Cardiac muscle cell (in vitro differentiated cells and primary cell): ENCODE measurements around the gene RAD9A. TPM values are rescaled to one million over a fixed set of nuclear protein-coding genes. Genes with fewer than 3 reads are reported as not detected.

Source experiments
- DNase-seq, 2 donors: peaks; one replicate each; pipeline versions ENCODE4 v3.0.0 to v3.0.0-alpha.2; 2010 to 2017; ENCODE audit warnings: low read depth in 1 of 2, low spot score in 1 of 2
- H3K27ac ChIP-seq: fragments of 200-600 bp; sonication (generic); 2 replicates; pipeline ENCODE4 v1.5.1; 2016
- H3K27me3 ChIP-seq: fragments of 200-600 bp; sonication (generic); 2 replicates; pipeline ENCODE4 v1.6.0; 2016; ENCODE audit warnings: control low read depth
- H3K36me3 ChIP-seq: fragments of 200-600 bp; sonication (generic); 2 replicates; pipeline ENCODE4 v1.5.1; 2016; ENCODE audit warnings: control low read depth
- H3K4me1 ChIP-seq: fragments of 200-600 bp; sonication (generic); 2 replicates; pipeline ENCODE4 v1.8.1; 2017; ENCODE audit warnings: low read depth, mild to moderate bottlenecking, mixed run types
- H3K4me3 ChIP-seq: fragments of 200-600 bp; sonication (generic); 2 replicates; pipeline ENCODE4 v1.5.1; 2016; ENCODE audit warnings: mild to moderate bottlenecking
- H3K9me3 ChIP-seq: fragments of 200-600 bp; sonication (generic); 2 replicates; pipeline ENCODE4 v1.5.1; 2017; ENCODE audit warnings: low read depth, mild to moderate bottlenecking, control low read depth
- polyA plus RNA-seq: library from polyadenylated mRNA; unstranded; fragments of >200 nt; fragmentation: Nextera tagmentation; extraction: Ambion mirVana; gene quantifications from 2 replicates; pipeline ENCODE4 v1.2.1, GENCODE V29; 2016
- total RNA-seq: library from RNA; depleted of rRNA; stranded (reverse); fragments of >200 nt; gene quantifications from 2 replicates; pipeline ENCODE4 v1.2.3, GENCODE V29; 2016
- TF ChIP-seq, protein P1 (sequence below): IDR thresholded peaks from 2 replicates; pipeline ENCODE4 v1.5.1; 2012; ENCODE audit warnings: low read depth, mild to moderate bottlenecking, low read length

Gene RAD9A
- total and polyA plus RNA-seq, 2 experiments from 2014 or later = 22.2 to 27.5 TPM

DNA sequence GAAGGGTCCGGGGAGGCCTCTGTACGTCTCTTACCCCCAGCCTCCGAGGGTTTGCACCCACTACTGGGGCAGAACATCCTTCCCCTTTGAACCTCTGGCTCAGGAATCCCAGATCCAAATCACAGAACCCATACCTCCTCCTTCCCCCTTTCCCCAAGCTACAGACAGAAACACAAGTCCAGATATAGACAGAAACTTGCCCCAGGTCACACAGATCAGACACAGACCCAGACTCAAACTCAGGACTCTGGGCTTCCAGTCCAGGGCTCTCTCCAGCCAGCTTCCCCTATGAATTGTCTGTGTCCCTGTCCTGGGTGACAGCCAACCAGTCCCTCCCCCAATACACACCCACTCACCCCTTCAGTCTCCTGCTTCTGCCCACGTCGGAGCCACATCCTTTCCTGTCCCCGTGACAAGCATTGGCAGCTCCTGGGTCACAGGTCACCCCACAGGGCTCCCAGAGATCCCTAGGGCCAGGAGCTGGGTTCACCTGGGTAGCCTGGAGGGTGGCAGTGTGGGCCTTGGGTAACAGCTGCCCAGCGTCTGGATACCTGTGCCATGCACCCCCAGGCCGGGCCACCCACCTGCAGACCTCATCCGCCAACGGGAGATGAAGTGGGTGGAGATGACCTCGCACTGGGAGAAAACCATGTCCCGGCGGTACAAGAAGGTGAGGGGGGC is 12.9 kb downstream of the RAD9A start:
- no peak overlapping the region for H3K27ac ChIP-seq
- no peaks in the 10 kb centered on the region for H3K9me3 ChIP-seq
- no peaks in the 10 kb centered on the region for H3K36me3 ChIP-seq
- TF ChIP-seq, protein P1, sequence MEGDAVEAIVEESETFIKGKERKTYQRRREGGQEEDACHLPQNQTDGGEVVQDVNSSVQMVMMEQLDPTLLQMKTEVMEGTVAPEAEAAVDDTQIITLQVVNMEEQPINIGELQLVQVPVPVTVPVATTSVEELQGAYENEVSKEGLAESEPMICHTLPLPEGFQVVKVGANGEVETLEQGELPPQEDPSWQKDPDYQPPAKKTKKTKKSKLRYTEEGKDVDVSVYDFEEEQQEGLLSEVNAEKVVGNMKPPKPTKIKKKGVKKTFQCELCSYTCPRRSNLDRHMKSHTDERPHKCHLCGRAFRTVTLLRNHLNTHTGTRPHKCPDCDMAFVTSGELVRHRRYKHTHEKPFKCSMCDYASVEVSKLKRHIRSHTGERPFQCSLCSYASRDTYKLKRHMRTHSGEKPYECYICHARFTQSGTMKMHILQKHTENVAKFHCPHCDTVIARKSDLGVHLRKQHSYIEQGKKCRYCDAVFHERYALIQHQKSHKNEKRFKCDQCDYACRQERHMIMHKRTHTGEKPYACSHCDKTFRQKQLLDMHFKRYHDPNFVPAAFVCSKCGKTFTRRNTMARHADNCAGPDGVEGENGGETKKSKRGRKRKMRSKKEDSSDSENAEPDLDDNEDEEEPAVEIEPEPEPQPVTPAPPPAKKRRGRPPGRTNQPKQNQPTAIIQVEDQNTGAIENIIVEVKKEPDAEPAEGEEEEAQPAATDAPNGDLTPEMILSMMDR = no peak
- DNase-seq = no peak
- H3K27me3 ChIP-seq = no peaks in the 10 kb centered on the region
- H3K4me3 ChIP-seq = no peak overlapping the region
- H3K4me1 ChIP-seq = peaks cover 10% of the 10 kb centered on the region

- no peaks in the 10 kb centered on the region for H3K27me3 ChIP-seq
- no peaks in the 10 kb centered on the region for H3K36me3 ChIP-seq
- no peaks in the 10 kb centered on the region for H3K9me3 ChIP-seq
- no peak overlapping the region for H3K4me3 ChIP-seq
- TF ChIP-seq, protein P1 = no peak
- no peak overlapping the region for H3K27ac ChIP-seq
- peaks cover 10% of the 10 kb centered on the region for H3K4me1 ChIP-seq
- DNase-seq = no peak
These were observed 13.4 kb downstream of the RAD9A start for GRCh38 chr11:67405196-67405567.

DNA sequence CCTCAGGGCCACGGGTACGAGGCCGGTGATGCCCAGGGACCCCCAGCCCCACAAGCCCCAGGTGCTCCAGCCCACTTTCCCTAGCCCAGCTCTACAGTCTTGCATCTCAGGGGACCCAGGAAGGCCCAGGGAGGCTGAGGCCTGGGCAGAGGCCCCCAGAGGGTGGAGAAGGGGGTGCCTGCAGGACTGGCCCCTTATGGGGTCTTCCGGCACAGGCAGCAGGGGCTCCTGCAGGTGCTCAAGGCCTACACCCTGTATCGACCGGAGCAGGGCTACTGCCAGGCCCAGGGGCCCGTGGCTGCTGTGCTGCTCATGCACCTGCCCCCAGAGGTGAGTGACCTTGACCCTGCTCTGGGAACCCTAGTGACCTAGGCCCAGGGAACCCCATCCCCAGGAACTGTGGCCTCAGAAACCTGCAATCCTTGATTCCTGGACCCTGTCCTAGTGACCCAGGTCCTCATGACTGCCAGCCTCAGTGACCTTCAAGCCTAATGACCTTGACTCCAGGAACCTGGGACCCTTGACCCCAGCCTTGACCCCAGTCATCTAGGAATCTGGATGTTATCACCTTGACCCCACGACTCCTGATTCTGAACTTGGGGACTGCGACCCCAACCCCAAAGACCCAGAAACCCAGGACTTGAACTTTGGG is 14.0 kb downstream of the RAD9A start:
- Histone ChIP-seq H3K27me3 (no peaks in the 10 kb centered on the region), H3K4me1 (peaks cover 6% of the 10 kb centered on the region), H3K36me3 (no peaks in the 10 kb centered on the region), H3K27ac (no peak overlapping the region), H3K4me3 (no peak overlapping the region), H3K9me3 (no peaks in the 10 kb centered on the region)
- no peak for DNase-seq
- TF ChIP-seq, protein P1 = no peak

GRCh38 chr11:67406420-67406968 is 14.7 kb downstream of the RAD9A start:
- TF ChIP-seq, protein P1 = no peak
- H3K27ac ChIP-seq = no peak overlapping the region
- DNase-seq = no peak
- peaks cover 5% of the 10 kb centered on the region for H3K4me1 ChIP-seq
- H3K4me3 ChIP-seq = no peak overlapping the region
- no peaks in the 10 kb centered on the region for H3K27me3 ChIP-seq
- no peaks in the 10 kb centered on the region for H3K36me3 ChIP-seq
- H3K9me3 ChIP-seq = no peaks in the 10 kb centered on the region

DNA sequence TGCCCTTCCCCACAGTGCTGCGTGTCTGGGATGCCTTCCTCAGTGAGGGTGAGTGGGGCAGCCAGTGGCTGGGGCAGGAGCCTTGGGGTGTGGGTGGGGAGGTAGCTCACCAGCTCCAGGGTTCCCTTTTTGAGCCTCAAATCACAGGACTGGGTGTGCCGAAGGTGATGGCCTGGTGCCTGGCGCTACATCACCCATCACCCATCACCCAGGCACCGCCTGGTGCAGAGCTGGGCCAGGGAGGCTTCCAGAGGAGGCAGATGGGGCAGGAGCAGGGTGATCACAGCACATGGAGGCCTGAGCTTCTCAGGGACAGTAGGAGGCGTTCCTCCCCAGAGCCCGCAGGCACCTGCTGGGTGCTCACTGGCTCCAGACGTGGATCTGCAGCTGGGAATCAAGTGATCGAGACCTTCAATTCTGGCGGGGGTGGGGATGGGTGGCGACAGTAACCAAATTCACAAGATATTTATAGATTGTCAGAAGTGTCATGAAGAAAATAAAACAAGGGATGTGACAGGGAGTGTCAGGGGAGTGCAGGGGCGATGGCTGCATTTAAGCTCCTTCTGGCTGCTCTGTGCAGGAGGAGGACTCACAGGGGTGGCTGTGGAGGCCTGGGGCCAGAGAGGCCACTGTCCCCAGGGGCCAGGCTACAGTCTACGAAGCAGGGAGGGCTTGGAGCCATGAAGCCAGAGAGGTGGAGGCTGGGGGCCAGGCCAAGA is 15.3 kb downstream of the RAD9A start:
- no peak overlapping the region for H3K27ac ChIP-seq
- TF ChIP-seq, protein P1 = no peak
- no peaks in the 10 kb centered on the region for H3K9me3 ChIP-seq
- H3K4me1 ChIP-seq = peaks cover 4% of the 10 kb centered on the region
- no peaks in the 10 kb centered on the region for H3K27me3 ChIP-seq
- no peak overlapping the region for H3K4me3 ChIP-seq
- no peak for DNase-seq
- H3K36me3 ChIP-seq = no peaks in the 10 kb centered on the region
